ENCODE data around the gene MYRFL.

DNA sequence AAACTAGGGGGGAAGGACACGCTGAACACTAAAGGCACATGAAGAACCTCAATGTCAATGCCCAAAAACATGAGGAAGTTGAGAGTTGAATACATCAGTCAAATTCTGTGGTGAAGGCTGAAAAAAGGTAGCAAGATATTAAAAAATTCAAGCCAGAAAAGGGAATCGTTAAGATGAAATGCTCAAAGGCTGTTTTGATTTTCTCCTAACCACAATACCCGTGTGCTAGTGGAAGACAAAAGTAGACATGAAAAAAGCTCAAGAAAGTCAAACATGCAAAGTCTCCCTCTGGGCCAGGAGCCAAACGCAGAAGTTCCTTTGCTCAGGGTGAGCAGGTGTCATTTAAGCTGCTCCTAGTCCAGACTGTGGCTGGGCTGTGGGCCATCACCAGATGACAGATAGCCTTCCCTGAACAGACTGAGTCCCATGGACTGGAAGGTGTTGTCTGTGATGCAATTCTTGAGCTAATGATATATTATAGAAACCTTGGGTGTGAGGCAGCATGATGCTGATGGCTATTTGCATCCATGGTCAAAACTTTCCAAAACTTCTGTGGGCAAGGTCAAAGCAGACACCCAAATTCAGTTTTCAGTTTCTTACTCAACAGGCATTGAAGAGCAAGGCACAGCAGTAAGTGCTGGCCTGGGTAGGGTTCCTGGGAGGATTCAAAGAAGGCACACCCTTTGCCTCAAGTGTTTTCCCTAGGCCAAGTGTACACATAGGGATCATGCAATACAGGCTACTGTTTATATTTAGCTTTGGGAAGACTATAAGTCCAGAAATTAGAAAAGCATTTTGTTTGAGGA lies 81.6 kb downstream of the MYRFL start:
- TF ChIP-seq, protein P1, sequence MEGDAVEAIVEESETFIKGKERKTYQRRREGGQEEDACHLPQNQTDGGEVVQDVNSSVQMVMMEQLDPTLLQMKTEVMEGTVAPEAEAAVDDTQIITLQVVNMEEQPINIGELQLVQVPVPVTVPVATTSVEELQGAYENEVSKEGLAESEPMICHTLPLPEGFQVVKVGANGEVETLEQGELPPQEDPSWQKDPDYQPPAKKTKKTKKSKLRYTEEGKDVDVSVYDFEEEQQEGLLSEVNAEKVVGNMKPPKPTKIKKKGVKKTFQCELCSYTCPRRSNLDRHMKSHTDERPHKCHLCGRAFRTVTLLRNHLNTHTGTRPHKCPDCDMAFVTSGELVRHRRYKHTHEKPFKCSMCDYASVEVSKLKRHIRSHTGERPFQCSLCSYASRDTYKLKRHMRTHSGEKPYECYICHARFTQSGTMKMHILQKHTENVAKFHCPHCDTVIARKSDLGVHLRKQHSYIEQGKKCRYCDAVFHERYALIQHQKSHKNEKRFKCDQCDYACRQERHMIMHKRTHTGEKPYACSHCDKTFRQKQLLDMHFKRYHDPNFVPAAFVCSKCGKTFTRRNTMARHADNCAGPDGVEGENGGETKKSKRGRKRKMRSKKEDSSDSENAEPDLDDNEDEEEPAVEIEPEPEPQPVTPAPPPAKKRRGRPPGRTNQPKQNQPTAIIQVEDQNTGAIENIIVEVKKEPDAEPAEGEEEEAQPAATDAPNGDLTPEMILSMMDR (IDR thresholded peaks at IDR 0.05; ENCODE audit: borderline replicate concordance, extremely low read depth, low read length, poor library complexity, severe bottlenecking) = no peak
- TF ChIP-seq EZH2 (IDR thresholded peaks at IDR 0.05; ENCODE audit: borderline replicate concordance, low read depth, low read length, severe bottlenecking) = no peak

All from DND-41 (cell line).